GM21423 (cell line): ENCODE results near the gene PMP22.
"Not testable (repeated sequence)": the region's sequence is repeated elsewhere in the genome, so short reads cannot be mapped to it uniquely, and the experiment has no call there.

Source experiments
- ATAC-seq: cut with Tn5 transposase; IDR thresholded peaks from one replicate; pipeline ENCODE4 v1.9.1; 2021; ENCODE audit warnings: mild to moderate bottlenecking, moderate library complexity; ENCODE audit not compliant: unreplicated experiment

The PMP22 gene

DNA sequence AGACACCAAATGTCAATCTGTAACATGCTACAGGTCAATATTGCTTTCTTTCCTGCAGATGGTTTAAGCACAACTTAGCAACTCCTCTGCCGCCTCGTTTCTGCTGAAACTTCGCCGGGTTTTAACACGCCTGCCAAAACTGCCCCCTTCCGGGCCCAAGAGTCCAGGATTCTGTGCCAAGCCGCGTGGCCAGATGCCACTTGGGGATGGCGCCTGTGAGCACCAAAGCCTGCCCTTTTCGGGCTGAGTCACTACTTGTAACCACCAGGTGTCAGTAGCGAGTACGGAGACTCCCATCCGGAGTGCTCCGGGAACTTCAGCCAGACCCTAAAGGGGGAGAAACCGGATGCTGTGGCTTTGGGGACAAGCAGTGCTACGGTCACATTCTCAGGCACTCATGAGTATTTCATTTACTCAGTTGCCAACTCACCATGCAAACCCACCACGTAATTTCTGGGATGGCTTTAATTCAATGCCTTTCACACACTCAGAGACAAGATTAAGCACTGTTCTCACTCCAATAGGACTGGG, 7.8 kb downstream of the PMP22 start:
- ATAC-seq: peak; percentile 87

DNA sequence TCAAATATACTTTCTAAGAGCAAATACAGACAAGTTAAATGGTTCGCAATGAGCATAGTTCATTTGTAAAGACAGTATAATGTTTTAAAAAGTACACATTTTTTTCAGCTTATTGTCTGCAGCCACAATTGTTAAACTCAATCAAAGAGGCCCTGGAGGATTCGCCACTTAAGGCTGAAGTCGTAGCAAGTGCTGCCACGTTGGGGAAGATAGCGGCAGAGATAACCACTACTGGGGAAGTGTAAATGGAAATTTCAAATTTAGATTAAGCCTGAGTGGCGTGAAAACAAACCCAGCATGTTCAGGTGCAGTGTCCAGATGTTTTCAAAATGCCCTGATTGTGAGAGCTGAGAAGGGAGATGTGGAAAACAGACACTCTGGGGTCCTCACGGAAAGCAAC, 8.4 kb downstream of the PMP22 start:
- ATAC-seq: no peak

DNA sequence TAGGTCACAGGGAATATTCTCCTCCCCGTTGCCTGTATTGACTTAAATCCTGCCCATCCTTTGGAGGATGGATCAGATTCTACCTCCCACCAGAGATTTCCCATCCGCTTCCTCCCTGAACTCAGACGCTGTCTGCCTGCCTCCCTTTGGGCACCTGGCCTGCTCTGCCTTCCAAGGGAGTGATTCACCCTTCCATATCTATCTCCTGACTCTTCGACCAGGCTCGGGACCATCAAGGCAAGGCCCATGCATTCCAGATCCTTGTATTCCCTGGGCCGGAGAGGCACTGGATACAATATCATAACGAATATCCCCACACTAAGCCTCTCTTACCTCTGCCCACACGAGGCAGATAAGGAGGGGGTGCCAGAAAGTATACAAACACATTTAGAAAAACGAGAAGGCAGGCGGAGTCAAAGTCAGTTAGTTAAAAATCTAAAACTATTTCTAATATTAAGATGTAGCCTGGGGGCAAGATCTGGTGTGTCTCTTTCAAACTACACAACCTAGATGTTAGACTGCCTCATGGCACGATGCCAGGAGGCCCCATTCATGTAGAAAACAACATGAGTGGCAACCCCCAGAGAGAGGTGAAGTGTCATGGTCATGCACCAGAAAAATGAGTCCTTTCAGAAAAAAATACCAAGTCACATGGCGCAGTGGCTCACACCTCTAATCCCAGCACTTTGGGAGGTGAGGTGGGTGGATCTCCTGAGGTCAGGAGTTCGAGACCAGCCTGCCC, 9.2 kb downstream of the PMP22 start:
- no peak for ATAC-seq

DNA sequence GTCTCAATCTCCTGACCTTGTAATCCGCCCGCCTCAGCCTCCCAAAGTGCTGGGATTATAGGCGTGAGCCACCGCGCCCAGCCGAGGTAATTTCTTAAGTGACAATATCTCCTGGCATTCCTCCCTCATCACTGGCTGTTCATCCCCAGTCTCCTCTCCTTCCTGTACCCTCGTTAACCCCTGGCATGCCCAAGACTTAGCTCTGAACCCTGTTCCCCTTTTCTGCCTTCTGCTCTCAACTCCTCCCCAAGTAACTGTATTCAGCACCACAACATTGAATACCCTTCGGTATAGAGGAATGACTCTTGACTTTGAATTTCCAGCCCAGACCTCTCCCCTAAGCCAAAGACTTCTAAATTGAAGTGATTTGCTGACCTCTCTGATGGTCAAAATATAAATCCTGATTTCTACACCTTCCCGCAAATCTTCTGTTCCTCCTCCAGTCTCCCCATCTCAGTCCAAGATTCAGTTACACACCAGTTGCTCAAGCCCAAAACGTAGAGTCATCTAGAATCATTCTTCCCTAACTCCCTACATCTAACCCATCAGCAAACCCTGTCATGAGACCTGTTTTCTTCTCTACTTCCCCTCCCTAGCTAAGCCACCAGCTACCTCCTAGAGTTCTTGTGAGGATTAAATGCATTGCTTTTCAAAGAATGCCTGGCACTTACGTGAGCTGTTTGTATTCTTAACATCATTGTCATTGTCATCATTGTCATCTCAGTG, 14.8 kb downstream of the PMP22 start:
- ATAC-seq: no peak

DNA sequence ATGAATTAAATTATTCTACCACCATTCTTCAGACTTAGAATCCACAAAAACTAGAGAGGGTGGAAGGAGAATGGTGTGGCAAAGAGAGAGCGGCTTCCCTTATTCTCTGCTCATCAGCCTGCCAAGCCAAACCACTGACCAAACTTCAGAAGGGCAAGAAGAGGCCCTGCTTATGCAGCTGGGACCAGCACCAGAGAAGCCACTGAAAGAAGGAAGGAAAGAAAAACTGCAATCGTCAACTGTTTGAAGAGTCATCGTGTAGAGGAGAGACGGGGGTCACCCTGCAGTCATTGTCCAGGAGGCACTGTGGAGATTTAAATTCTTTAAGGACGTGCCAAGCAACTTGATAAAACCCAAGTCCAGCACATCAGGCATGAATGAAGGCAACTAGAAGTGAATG, 15.6 kb downstream of the PMP22 start:
- no peak for ATAC-seq

DNA sequence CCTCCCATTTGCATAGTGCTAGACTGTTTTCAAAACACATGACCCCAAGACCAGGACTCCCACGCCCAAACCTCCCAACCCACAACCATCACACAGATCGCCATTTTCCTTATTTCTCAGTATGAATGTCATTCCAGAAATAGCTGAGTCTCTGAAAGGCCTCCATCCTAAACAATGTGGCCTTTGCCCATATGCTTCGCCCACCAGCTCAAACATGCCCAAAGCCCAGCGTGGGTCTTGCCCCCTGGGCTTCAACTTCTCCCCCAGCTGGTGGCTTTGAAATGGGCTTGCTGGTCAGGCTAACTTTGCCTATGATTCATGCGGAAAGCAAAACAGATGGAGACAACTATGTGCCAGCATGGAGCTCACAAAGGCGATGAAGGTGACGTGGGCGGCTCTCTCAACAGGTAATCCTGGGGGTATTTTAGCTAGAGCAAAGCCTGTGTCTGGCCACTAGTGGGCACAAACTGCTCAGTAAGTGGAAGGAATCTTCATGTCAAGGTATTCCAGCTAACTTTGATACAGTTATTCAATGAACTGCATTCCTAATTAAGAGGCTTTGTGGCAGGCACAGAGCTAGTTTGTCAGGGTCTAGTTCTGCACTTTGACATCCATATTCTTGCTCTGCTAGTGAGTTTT, 17.1 kb downstream of the PMP22 start:
- no peak for ATAC-seq

DNA sequence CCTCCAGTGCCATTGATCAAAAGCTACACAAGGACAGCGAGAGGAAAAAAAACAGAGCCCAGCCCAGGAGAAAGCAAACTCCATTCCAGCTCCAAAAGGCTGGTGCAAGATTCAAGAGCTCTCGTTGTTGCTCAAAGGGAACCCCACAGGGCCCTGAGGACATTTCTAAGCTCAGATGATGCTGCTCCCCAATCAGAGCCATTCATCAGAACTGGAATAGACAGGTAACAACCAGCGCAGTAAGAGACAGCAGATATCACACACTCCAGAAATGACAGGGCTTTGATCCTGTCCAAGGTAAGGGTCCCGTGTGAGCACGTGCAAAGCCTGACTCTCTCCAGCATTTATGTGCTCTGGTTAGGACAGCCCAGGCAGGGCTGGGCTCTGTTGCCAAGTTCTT, 20.1 kb downstream of the PMP22 start:
- no peak for ATAC-seq

DNA sequence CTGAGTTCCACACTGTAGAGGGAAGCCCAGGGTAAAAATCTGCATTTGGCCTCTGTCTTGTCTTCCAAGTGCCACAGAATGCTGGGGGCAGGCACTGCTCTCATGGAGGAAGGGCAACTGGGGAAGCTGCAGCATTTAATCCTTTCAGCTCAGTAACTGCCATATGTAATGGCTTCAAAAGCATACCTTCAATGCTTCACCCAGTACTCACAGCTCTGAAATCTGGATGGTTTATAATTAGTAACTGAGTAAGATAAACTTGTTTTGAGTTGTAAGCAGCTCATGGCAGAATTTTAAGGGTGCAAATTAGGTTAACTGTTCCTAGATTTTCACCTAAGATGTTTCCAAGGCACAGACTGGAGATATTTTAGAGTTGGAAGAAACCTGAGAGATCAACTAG, 24.5 kb downstream of the PMP22 start:
- no peak for ATAC-seq

DNA sequence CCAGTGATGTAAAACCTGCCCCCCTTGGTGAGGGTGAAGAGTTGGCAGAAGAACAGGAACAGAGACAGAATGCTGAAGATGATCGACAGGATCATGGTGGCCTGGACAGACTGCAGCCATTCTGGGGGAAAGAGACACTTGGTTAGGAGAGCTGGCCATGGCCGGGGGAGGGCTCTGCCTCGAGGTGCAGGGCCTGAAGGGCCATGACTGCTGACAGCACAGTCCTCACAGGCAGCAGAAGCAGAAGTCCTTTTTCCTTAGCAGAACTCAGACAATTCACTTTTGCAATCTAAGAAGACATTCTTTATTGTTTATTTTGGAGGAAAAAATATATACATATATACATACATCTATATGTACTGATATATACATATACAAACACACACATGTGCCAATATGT, 25.6 kb downstream of the PMP22 start:
- no peak for ATAC-seq

DNA sequence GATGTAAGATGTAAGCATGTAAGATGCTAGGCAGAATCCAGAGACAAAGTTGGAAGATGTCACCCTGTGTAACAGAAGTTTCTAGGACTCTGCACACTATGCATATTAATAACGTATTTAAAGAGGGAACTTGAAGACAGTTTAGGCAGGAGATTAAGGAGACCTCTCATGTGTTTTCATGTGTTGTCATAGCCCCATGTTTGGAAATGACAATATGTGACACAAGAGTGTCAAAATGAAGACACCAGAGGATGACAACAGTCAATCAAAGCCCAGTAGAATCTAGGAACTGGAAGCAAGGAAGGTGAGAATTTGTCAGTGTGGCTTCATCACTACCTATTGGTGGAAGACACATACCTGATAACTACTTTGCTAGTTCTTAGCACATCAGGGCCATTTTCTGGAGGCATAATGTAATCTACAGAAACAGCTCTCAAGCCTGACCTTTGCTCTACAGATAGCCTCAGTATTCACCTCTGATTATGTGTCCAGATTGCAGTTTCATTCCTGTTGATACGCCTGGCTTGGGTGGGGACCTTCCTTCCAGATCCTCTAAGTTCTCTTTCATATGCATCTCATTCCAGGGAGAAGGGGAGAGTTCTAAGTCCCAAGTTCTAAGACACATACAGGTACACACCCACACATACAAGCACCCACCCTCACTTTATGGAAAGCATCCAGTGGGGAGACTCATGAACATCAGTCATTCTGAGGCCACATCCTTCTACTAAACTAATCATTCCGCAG, 26.3 kb downstream of the PMP22 start:
- ATAC-seq: no peak

DNA sequence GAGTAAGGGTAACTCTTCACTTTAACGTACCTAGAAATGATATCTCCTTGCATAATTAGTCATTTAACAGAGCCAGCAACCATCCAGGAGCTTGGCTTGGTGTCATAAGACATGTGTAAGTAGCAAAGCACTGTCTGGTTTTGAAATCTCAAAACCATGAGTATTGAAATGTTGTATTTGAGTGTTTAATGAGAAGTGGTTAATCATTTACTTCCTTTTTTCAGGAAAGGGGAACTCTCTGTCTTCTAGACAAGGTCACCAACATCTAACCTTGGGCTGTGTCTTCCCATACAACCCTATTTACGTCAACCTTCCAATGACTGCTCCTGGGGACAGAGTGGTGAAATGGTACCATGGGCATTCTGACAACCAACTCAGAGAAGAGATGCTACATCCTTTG, 27.1 kb downstream of the PMP22 start:
- ATAC-seq: no peak

DNA sequence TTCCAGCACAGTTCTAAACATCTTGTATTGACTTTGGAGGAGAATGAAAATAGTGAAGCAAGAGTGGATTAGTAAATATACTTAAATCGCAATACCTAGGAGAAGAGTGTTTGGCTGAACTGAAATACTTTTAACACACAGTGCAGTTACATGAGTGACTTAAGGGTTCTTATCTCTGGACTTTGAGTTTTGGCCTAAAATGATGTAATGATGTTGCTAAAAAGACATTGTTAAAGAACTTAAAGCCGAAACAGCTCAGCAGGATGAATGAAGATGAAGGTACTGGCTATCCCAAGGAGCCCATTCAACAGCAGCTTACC, 28.1 kb downstream of the PMP22 start:
- ATAC-seq: no peak

DNA sequence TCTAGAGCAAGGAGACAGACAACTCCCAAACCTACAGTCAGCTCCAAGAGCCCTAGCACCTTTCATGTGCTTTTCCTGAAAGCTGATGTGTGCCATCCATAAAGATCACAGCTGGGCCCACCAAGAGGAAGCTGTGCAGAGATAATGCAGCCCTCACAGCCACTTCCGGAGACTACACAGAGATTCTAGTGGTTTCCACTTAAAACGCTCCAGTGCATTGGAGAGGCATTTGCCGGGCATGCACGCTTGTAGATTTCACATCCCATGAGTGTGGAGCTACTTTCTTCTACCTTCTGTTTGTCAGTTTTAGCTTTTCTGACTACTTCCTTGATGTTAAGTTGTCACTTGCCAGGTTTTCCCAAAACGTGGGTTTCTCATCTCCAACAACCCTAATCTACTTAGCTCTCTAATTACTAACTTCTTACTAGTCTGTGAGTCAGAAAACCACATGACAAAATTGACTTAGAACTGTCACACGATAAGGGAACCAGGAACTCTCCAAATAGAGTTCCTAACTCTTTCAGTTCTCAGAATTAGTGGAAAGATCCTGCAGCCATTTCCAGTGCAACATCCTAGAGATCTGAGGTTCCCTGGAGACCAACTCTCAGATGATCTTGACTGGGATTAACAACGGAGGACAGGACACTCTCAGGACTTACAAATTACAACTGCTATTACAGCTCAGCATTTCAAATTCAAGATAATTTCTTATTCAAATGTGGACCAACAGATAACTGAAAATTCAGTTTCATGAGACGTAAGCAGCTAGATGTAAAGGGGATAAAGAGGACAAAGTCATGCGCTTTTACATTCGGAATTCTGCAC, 28.6 kb downstream of the PMP22 start:
- no peak for ATAC-seq

DNA sequence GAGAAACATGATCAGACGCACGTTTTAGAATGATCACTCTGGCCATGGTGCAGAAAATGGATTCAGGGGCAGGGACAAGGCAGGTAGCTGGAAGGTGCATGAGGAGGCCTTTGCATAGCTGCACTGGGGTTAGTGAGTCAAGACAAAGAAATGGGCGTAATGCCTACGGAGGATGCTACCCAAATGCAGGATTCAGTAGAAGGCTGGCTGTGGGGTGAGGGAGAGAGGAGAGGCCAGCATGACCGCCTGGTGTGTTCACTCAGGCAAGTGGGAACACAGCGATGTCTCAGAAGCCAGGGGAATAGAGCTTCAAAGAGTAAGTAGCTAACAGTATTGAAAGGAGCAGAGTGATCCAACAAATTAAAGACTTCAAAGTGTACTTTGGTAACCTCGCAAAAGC, 31.2 kb downstream of the PMP22 start:
- no peak for ATAC-seq

DNA sequence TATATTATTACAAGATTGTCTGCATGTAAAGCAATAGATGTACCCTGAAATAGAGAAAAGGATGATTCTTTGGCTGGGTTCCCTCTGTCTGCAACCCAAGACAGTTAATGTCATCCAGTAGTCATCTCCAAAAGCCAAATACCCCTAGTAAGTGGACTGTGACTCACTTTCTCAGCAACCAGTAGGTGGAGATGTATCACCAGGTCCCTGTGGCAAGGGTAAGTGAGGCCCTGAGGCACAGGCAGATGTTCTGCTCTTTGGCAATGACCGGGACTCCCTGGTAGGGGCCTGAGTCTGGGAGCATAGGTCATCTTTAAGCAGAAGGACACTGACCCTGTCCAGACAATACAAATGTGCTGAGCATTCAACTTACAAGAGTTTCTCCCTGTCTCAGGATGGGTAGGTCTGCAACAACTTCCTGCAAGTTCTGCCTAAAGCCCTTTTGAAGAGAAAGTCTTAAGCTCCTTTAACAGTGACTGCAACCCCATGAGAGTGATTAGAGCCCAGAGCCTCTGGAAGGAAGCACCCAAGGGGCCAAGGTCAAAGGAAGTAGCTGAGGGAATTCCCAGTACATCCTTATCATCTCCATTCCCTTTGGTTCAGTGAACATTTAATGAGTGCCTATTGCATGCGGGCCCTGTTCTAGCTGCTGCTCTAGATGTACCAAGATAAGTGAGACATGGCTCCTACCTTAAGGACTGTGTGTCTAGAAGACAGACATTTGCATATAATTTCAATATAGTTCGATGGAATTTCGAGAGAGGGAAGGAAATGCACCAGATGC, 31.9 kb downstream of the PMP22 start:
- ATAC-seq: no peak

DNA sequence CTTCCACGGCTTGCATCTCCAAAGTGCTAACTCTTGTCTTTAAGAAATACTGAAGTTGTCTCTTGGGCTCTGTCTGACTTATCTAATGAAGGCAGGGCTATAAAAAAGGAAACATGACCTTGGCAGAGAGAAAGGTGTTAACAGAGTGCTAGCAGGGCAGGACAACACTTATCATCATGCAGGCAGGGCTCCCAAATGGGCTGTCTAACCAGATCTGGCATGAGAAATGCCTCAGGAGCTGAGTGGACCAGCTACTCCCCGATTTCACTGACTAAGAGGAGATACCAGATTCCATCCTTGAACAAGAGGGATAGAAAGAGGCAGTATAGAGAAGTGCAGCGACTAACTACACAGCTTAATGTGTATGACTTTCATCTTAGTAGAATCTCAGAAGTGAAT, 32.6 kb downstream of the PMP22 start:
- no peak for ATAC-seq

DNA sequence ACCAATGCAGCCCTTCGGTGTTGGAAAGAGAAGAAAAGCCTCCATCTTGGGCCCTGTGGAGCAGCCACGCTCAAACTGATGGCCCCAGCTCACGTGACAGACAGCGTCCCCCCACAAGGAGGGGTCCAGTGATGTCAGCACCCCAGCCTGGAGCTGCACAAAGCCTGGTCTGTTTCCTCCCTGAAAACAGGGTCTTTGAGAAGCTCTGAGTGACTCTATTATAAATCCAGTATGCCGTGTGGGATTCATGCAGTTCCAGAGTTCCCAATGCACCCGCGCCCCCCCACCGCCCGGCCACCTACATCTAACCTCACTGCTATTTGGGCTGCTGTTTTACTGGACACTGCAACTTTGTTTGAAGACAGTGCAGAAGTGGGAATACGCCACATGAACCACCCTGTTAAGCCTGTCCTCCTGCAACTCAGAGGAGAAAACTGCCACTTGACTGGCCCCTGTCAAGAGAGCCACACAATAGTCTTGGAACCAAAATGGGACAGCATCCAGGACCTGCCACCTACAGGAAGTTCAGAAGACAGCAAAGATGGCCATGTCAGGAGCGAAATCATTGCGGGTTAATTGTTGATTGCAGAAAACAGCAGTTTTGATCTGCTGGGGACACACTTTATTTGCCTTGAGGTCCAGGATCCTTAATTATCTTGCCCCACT, 33.1 kb downstream of the PMP22 start:
- no peak for ATAC-seq

DNA sequence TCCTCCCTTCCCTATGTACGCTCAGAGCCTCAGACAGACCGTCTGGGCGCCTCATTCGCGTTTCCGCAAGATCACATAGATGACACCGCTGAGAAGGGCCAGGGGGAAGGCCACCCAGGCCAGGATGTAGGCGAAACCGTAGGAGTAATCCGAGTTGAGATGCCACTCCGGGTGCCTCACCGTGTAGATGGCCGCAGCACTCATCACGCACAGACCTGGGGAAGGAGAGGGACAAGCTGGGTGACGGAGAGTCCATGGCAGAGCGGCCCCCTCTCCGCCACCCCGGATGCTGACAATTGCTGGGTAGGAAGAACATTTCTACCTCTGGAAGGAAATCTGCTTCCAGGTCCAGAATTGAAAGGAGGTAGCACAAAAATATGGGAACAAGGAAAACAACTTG, 34.3 kb downstream of the PMP22 start:
- ATAC-seq: no peak

DNA sequence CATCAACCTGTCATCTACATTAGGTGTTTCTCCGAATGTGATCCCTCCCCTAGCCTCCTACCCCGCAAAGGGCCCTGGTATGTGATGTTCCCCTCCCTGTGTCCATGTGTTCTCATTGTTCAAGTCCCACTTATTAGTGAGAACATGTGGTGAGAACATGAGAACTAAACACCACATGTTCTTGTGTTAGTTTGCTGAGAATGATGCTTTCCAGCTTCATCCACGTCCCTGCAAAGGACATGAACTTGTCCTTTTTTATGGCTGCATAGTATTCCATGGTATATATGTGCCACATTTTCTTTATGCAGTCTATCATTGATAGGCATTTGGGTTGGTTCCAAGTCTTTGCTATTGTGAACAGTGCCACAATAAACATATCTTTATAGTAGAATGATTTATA, 43.3 kb downstream of the PMP22 start:
- not testable (repeated sequence) for ATAC-seq
